GM18498 (cell line): ENCODE measurements around the gene IRX4.

Experiments used
- ATAC-seq: cut with Tn5 transposase; IDR thresholded peaks from one replicate; pipeline ENCODE4 v1.9.1; 2021; ENCODE audit warnings: mild to moderate bottlenecking, moderate library complexity; ENCODE audit not compliant: unreplicated experiment

Gene IRX4

DNA sequence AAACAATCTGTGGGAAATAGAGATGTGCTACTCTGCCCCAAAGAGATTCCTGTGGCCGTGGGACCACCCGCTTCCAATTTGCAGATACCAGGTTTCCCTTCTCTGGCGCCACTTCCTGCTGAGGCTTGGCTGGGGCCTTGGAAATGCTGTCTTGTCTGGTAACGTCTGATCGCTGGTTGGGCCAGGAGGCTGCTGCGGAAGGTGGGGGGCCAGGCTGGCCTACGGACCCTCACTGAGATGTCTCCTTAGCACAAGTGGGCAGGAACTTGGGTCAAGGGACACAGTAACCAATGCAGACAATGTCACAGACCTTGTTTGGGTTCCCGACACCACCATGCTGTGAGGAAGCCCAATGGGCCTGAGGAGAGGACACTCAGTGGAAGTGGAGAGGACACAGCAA, 31.7 kb upstream of the IRX4 start:
- no peak for ATAC-seq

DNA sequence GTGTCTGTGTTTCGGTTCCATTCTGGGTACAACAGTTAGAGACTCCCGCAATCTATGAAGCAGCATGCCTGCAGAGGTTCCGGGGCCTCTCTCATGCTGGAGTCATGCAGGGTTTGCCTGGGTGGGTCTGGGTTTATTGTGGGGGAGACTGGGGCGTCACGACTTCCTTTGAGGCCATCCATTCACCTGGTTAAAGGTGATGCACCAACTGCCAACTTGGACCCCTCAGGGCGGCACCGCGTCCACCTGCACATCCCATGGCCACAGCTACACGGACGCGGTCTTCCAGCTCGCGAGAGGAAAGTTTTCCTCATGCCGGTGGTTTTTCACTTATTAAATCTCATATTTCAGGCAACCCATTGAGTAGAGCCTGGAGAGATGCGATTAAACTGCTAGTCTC, 30.9 kb upstream of the IRX4 start:
- no peak for ATAC-seq

DNA sequence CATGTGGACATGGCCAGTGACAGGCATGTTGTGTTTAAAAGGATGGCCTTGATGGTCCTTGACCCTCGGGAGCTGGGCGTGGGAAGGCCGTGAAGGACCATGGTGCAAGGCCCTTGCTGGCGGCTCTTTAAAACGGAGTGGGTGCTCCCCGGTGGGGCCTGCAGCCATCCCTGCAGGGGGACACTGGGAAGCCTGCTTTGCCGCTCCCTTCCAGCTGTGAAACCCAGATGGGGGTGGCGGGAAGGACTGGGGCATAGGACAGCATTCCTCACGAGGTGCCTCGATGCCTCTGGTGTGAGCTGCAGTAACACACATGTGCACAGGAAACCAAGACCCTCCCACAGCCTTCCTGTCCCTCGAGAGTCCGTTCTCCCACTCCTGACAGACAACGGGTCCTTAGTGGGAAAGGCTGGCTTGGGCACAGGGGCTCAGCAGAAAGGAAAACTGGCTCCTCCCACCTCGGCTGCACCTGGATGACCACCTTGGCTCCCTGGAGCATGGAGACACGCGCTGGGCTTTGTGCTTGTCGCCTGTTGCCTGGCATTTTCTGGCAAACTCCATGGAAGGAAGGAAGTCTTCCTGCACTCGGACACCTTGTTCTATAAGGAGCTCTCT, 30.3 kb upstream of the IRX4 start:
- no peak for ATAC-seq

DNA sequence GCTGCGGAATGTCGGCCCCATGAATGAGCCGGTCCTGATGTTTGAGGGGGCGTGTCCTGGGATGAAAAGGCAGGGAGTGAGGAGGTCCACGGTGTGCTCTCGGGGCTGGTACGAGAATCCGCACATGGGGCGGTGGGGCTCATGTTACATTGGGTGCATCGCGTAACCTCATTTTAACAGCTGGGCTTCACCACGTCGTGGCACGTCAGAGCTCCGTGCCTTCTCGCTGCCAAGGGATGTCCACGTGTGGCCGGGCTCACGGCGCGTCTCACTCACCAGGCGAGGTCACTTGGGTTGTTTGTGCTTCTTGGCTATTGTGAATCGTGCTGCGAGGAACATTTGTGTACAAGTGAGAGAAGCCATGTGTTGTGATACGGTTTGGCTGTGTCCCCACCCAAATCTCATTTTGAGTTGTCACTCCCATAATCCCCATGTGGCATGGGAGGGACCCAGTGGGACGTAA, 29.1 kb upstream of the IRX4 start:
- ATAC-seq, result no peak

DNA sequence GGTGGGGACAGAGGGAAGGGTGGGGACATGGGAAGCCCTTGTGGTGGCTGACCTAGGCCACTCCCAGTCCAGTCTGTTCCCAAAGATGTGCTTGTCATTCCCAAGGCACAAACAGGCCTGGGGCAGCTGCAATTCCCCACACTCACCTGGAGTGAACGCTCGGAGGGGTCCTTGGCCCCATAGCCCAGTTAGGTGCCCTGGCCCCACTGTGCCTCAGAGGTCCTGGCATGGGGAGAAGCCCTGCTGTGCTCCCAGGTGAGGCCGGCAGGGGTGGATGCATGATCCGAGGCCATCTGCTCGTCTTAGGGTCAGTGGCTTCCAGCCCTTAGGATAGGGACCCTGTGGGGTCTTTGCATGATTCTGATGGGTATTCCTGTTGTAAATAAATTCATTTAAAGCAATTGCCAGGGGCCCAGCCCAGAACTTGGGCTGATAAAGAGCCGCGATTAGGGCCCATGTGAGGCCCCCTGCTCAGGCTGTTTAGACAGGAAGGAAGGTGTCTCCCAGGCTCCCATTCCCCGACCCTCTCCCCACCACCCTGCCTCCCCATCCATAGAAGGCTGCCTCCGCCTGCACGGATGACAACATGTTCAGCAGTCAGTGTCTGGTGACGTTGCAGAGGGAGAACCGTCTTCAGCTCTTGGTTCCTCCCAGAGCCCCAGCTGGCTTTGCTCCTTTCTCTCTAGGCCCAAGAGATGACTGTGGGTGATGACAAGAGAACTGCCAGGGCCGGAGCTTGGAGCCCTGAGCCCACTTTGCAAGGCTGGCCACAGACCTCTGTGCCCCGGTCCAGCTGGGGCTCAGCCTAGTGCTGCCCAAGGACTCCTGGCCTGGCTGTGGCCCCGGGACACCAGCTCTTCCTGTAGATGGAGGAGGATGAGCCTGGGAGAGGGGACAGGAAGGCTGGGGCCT, 28.4 kb upstream of the IRX4 start:
- no peak for ATAC-seq

DNA sequence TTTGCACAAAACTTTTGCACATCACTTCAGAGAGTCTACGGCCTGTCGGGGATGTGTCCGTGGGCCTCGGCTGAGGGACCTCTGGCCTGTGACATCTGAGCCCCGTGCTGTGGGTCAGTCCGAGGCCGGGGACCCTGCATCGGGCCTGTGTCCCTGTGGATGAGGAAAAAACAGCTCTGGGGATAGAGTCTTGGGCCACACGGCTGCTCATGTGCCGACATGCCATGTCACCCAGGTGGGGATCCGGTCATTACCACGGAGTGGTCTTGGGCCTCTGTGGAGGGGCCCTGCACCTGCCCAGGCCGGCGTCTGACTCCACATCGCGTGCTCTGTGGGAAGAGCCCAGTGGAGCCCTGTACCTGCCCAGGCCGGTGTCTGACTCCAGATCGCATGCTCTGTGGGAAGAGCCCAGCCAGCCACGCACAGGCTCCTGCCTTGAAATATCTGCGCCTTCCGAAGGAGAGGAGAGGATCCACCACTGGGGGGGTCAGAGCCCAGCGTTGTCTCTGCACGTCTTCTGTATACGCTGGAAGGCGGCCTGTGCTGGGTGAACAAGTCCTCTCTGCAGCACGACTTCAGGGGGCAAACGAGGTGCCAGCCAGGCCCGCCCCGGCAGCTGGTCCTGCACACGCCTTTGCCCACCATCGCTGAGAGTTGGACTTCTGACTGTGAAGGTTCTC, 27.5 kb upstream of the IRX4 start:
- ATAC-seq, result no peak

DNA sequence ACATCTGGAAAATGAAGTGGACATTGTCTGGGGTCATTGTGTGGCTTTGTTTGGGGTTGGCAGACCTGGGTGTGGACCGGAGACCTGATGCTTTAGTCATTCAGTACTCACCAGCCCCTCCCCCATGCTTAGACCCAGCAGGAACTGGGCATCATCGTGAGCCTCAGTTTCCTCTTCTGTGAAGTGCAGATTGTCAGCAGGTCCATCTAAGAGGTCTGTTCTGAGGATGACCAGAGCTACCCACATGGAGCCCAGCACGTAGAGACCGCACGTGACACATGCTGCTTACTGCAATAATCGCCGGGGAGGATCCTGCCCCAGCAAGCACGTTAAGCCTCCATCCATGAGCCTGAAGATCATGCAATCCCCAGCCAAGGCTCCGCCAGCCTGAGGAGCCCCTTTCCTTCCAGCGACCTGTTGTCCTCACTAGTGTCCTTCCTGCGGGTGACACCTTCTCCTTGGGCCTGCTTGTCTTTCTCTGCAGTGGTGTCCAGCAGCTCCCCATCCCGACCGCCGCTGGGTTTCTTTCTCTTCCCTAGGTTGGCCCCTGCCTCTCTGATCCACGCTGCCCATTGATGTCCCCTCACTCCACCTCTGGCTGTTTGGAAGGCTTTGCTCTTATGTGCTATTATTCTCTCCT, 26.7 kb upstream of the IRX4 start:
- ATAC-seq, result no peak

DNA sequence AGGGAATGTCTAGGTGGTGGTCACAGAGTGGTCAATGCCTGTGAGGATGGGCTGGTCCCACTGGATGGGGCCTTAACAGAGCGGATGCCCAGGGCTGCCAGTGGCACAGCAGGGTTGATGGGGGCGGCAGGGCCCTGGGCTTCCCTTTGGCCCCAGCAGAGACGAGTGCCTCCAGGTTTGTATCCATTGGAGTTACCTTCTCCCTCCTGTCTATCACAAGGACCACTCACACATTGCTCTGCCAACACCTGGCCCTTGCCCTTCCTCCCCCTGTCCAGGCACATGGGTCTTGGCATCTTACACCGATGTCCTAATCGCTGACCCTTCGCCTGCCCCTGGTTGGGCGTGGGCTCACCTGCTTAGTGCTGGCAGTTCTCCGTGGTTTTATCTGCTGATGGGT, 26.2 kb upstream of the IRX4 start:
- no peak for ATAC-seq

DNA sequence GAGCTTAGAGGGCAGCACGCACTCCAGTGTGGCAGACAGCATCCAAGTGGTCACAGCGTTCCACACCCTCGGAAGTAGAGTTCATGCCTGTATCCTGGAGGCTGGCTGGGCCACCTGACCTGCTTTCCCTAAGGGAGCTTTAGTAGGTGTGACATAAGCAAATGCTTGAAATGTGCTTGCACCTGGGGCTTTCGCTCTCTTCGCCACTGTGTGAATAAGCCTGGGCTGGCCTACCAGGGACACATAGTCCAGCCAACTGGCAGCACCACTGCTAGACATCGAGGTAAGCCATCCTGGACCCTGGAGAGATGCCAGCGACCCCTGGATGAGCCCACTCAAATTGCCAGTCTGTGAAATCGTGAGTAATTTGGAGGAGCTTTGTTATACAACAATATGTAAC, 24.9 kb upstream of the IRX4 start:
- no peak for ATAC-seq

DNA sequence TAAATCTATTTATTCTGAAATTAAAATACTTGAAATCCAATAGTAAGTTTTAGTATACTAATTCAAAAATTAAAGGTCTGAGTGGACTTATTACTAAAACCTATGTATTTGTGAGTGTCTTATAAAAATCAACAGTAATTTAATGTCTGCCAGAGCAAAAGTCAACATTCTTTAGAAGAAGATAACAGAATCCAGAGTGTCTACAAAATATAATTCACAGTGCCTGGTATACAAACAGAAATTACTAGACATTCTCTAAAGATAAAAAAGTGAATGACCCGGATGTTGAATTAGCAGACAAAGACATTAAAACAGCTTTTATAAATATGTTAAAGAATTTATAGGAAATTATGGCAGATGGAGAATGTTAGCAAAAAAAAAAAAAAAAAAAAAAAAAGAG, 22.4 kb upstream of the IRX4 start:
- no peak for ATAC-seq

DNA sequence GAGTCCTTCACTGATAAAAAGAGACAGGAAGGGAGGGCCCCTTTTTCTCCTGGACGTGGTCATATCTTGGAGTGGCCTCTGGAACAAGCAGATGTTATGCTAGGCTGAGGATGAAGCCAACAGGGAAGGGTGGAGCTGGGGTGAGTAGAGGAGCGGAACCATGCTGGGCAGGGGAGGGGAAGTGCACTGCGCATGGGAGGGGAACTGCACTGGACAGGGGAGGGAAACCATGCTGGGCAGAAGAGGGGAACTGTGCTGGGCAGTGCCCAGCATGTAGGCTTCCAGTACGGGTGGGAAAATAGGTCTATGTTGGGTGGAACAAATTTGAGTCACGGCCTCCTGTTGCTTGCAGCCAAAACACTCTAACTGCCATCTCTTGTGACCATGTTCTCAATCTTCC, 19.3 kb upstream of the IRX4 start:
- no peak for ATAC-seq

DNA sequence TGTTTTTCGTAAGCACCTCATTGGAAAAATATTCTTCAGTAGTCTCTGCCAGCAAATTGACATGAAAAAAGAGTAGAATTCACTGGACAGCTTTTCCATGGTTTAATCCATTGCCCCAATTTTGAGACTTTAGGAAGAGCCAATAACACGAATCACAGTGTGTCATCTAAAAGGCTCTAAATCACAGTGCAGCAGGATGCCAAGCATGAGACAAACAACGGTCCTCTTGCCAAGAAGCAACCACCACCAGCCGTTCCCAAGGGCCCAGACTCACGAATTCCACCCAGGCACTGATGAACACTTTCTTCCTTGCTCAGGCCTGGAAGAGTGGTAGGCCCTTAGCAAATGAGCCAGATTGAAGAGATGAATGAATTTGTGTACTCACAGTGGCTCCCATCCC, 18.3 kb upstream of the IRX4 start:
- no peak for ATAC-seq

DNA sequence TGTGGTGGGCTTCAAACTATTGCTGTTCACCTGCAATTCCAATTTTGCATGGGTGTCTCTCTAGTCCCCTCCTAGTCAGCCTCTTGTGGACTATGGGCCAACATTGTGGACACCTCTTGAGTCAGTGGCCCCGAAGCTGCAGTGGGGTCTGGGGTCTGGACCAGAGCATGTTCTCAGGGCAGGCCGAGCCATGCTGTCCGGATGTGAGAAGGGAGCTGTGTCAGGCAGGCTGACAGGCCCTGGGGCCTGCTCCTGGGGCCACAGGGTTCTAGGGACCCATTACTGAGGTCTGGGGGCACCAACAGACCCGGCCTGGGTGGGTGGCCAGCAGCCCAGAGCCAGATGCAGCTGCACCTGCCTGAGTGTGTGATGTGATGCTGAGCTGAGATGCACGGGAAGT, 16.5 kb upstream of the IRX4 start:
- ATAC-seq, result no peak

DNA sequence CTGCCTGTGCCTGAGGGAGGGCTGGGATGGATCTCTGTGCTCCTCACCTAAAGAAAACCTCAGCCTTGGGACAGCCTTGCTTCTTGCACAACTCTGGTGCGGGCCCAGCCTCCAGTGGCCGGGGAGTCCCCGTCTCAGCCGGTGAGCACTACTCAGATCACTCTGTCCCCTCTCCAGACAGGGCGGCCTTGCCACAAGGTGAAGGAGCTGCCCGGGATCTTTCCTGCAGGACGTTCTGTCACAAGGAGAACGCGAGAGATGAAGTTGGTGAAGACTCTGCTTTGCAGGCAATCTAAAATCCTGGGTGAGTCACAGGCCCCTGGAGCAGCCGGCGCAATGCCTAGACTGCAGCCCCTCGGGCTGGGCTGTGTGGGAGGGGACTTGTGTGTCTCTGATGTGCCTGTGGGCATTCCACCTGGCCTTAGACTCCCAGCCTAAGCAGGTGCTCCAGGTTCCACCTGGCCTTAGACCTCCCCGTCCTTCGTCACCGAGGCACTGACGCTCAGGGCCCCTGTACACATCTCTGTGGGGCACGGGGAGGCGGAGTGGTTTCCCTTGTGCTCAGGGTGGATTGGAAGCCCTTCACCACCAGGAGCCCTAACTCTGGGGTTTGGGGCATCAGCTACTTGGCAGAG, 15.2 kb upstream of the IRX4 start:
- ATAC-seq, result no peak

DNA sequence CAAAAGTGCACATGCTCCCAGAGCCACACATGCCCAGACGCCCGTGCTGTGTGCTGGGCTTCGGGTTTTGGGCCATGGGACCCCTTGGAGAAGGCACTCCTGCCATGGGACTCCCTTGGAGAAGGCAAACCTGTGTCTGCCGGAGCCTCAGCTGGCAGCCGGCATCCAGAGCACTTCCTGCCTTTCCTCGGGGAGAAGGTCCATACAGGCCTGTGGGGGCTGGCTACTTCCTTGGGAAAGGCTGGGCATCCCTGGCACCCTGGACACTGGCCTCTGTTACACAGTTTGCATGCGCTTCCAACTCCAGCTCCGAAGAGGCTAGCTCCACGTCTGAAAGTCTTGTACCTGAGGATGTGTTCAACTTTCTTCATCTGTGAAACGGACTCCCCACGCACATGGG, 14.7 kb upstream of the IRX4 start:
- no peak for ATAC-seq

DNA sequence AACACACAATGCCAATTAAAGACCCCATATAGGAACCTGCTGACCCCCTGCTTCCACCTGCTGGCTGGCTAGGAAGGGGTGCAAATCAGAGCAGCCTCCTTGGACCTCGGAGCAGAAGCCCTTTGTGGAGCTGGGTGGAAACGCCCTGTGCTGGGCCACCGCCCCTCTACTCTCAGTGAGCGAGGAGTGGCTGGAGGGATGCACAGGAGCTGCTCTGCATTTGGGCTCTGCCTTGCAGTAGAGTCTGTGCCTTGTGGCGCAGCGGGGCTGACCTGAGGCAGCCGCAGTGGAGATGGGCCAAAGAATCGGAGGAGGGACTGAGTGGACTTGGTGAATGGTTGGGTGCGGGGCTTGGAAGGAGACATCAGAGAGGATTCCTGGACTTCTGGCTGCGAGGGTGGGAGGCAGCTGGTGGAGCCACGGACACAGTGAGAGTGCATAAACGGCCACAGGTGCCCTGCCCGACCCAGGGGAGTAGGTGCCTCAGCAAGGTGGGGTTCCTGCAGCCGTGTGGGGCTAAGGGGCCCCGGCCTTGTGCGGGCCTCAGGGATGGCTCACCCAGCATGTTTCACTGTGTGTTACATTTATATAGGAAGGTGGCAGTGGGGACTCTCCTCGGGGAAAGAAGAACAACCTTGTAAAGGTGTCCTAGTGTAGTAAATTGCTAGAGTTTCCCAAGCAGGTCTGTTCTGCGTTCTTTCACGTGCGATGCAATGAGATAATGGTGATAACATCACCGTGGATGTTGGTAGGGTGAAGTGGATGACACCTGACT, 14.1 kb upstream of the IRX4 start:
- ATAC-seq, result no peak

DNA sequence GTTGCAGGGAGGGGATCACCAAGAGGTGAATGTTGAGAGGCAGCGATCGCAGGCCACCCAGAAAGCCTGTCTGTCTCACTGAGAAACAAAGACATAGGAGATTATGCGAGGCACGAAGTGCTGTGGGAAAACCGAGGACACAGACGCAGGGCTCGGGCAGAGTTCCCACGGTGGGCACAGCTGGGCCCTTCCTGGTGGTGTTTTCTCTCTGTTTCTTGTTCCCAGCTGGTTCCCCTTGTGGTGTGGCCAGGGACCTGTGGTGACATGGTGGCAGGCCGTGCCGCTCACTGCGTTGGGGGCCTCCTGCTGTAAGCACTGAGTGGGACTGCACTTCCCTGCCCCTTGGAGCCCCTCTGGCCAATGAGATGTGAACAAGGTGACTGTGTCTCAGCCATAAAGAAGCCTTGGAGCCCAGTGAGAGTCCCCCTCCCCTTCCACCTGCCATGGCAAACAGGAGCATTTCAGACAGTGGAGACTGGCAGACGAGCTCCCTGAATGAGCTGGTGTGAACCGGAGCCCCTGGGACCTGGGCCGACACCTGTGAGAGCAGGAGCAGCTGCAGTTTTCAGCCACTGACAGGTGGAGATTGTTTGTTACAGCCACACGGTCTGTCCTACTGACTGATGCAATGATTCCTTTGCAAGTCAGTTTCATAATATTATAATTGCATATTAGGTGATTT, 13.2 kb upstream of the IRX4 start:
- no peak for ATAC-seq

DNA sequence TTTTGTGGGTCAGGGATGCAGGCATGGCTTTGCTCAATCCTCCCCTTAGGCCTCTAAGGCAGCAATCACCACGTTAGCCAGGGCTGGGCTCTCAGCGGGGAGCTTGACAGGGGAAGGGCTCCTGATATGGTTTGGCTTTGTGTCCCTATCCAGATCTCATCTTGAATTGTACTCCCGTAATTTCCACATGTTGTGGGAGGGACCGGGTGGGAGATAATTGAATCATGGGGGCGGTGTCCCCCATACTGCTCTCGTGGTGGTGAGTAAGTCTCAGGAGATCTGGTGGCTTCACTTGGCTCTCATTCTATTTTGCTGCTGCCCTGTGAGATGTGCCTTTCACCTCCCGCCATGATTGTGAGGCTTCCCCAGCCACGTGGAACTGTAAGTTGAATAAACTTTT, 11.5 kb upstream of the IRX4 start:
- ATAC-seq, result no peak

DNA sequence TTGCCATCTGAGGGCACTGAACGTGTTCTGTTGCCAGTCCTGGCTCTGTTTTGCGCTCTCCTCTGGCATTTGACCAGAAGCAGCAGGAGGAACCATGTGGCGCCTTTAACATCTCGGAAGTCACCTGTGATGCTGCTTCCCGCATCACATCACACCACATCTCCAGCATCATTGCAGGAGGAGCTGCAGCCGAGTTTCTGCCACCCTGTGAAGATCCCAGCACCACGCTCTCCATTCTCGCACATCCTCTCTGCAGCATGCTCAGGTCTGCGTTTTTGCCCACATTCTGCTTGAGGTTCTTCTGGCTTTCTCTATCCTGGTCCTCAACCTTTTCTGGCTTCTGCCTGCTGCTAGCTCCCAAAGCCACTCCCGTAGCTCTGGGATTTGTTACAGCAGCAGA, 11.0 kb upstream of the IRX4 start:
- no peak for ATAC-seq
